Choroid plexus epithelial cell (primary cell): ENCODE results near the gene GGTLC1.

Experiments
- DNase-seq: peaks from one replicate; pipeline ENCODE4 v3.0.0-alpha.2; 2010; ENCODE audit warnings: low read depth
- H3K4me3 ChIP-seq: 2 replicates; pipeline ENCODE4 v1.5.1; 2011; ENCODE audit warnings: low read depth, mild to moderate bottlenecking, control low read depth, low read length, moderate library complexity
- CTCF ChIP-seq: conservative IDR thresholded peaks from 2 replicates; pipeline ENCODE4 v1.5.1; 2011; ENCODE audit warnings: low read depth, mild to moderate bottlenecking, control low read depth, inconsistent platforms, low read length, moderate library complexity

GGTLC1 gene

GRCh38 chr20:23988561-23988960 is at the start of gene GGTLC1:
TSS of gene GGTLC1 (minus strand) at chr20:23988779. CDS start at chr20:23986611, 2,168 bp downstream.
- H3K4me3 ChIP-seq, result no peak within 1 kb of the TSS
- DNase-seq, result no peak
- no peak for TF ChIP-seq CTCF

GRCh38 chr20:24034820-24035219 is 46.2 kb upstream of the GGTLC1 start:
- TF ChIP-seq CTCF, result no peak
- DNase-seq, result peak; percentile 67
- no peak overlapping the region for H3K4me3 ChIP-seq

GRCh38 chr20:24033565-24033964 is 45.0 kb upstream of the GGTLC1 start:
- no peak overlapping the region for H3K4me3 ChIP-seq
- no peak for TF ChIP-seq CTCF
- no peak for DNase-seq

- no peak overlapping the region for H3K4me3 ChIP-seq
- TF ChIP-seq CTCF, result no peak
- DNase-seq, result no peak
Measured at GRCh38 chr20:24033151-24033550, 44.6 kb upstream of the GGTLC1 start.

- no peak overlapping the region for H3K4me3 ChIP-seq
- TF ChIP-seq CTCF, result no peak
- no peak for DNase-seq
Measured at GRCh38 chr20:24032400-24032898, 43.9 kb upstream of the GGTLC1 start.

- no peak for TF ChIP-seq CTCF
- DNase-seq, result peak; percentile 70
- no peak overlapping the region for H3K4me3 ChIP-seq
Measured at GRCh38 chr20:24027229-24027628, 38.6 kb upstream of the GGTLC1 start.

- no peak for DNase-seq
- no peak overlapping the region for H3K4me3 ChIP-seq
- no peak for TF ChIP-seq CTCF
Measured at GRCh38 chr20:24022621-24023180, 34.1 kb upstream of the GGTLC1 start.
